Bronchial smooth muscle cell (primary cell): ENCODE measurements around the gene NPAS3. TPM values are rescaled to one million over a fixed set of nuclear protein-coding genes. Genes with fewer than 3 reads are reported as not detected.

Experiments
- total RNA-seq: library from RNA; depleted of rRNA; stranded (reverse); fragments of >200 nt; gene quantifications from 2 replicates; pipeline ENCODE4 v1.2.1, GENCODE V29; 2014

The NPAS3 gene
- 0.09 and 0.16 TPM in 2 replicates for total RNA-seq

DNA sequence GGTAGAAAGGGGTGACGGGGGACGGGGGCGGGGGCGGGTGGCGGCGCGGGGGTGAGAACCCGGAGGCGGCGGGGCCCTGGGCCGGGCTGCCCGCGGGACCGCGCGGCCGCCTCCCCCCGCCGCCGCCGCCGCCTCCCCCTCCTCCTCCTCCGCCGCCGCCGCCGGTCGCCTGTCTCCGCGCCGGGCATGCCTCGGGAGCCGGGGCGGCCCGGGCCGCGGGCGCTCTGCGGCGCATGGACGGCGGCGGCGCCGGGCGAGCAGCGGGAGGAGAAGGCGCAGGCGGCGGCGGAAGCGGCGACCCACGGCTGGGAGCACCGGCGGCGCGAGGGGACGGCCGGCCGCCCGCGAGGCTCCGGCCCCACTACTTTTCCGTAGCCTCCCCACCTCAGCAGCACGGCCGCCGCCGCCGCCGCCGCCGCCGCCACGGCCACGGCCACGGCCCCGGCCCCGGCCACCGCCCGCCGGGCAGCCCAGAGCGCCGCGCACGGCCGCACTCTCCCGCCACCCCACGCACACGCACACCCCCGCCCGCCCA is at the start of gene NPAS3:
NPAS3 (plus strand) TSS at position 161 of the 535 bp plus-strand sequence.

